HEK293 (cell line): ENCODE data around the gene PLEKHA6.

Source experiments
- CTCF ChIA-PET: fragments of 350-600 bp; formaldehyde crosslinking; extraction: SDS; loops from one replicate; lab custom pipeline; 2021; ENCODE audit warnings: antibody characterized with exemption; lab: Yijun Ruan, JAX
- POLR2A ChIA-PET: fragments of 300-600 bp; formaldehyde crosslinking; extraction: SDS; loops from one replicate; lab custom pipeline; 2020; ENCODE audit warnings: antibody characterized with exemption, inconsistent platforms; lab: Yijun Ruan, JAX
- H3K27ac ChIP-seq: fragments of 200-500 bp; sonication (Bioruptor generic); 2 replicates; pipeline ENCODE4 v1.5.1; 2014; ENCODE audit warnings: low read depth, low read length, control low read depth, inconsistent platforms; ENCODE audit errors: extremely low read depth
- H3K36me3 ChIP-seq, 2 experiments: fragments of 200-500 bp in 1 of 2; sonication (Bioruptor generic) in 1 of 2; 1 replicate in 1 of 2; 2 replicates in 1 of 2; pipeline ENCODE4 v1.5.1; 2014 to 2017; ENCODE audit warnings: inconsistent platforms in 2 of 2, low read length in 2 of 2; ENCODE audit not compliant: control insufficient read depth in 2 of 2, insufficient read depth in 1 of 2
- H3K4me1 ChIP-seq: fragments of 200-500 bp; sonication (Bioruptor generic); 2 replicates; pipeline ENCODE4 v1.5.1; 2014; ENCODE audit warnings: mild to moderate bottlenecking, low read length, inconsistent platforms; ENCODE audit not compliant: control insufficient read depth, insufficient read depth
- H3K4me3 ChIP-seq: 2 replicates; pipeline ENCODE4 v1.5.1; 2011; ENCODE audit warnings: low read depth, mild to moderate bottlenecking, control low read depth, low read length, moderate library complexity
- H3K9me3 ChIP-seq: fragments of 200-500 bp; sonication (Bioruptor generic); 2 replicates; pipeline ENCODE4 v1.5.1; 2014; ENCODE audit warnings: low read depth, low read length, inconsistent platforms; ENCODE audit not compliant: control insufficient read depth, insufficient read depth
- EGR2 ChIP-seq: fragments of 450-650 bp; formaldehyde crosslinking; IDR thresholded peaks from 2 replicates; pipeline ENCODE4 v1.5.1; 2016; ENCODE audit warnings: low read depth, missing biosample characterization, missing genetic modification characterization
- HIC1 ChIP-seq: fragments of 450-650 bp; formaldehyde crosslinking; IDR thresholded peaks from 2 replicates; pipeline ENCODE4 v1.5.1; 2016; ENCODE audit warnings: missing biosample characterization, missing genetic modification characterization
- KLF8 ChIP-seq: fragments of 450-650 bp; formaldehyde crosslinking; IDR thresholded peaks from 2 replicates; pipeline ENCODE4 v1.5.1; 2016; ENCODE audit warnings: missing biosample characterization, missing genetic modification characterization
- OSR2 ChIP-seq: fragments of 450-650 bp; formaldehyde crosslinking; IDR thresholded peaks from 2 replicates; pipeline ENCODE4 v1.5.1; 2016; ENCODE audit warnings: missing biosample characterization, missing genetic modification characterization
- REPIN1 ChIP-seq: fragments of 450-650 bp; formaldehyde crosslinking; IDR thresholded peaks from 2 replicates; pipeline ENCODE4 v1.5.1; 2017; ENCODE audit warnings: missing biosample characterization, missing genetic modification characterization, low read depth
- ZFP69B ChIP-seq: fragments of 450-650 bp; formaldehyde crosslinking; IDR thresholded peaks from 2 replicates; pipeline ENCODE4 v1.5.1; 2016; ENCODE audit warnings: missing biosample characterization, missing genetic modification characterization
- ZNF112 ChIP-seq: fragments of 450-650 bp; formaldehyde crosslinking; IDR thresholded peaks from 2 replicates; pipeline ENCODE4 v1.5.0; 2017; ENCODE audit warnings: missing biosample characterization, missing genetic modification characterization
- ZNF223 ChIP-seq: fragments of 450-650 bp; formaldehyde crosslinking; IDR thresholded peaks from 2 replicates; pipeline ENCODE4 v1.5.1; 2016; ENCODE audit warnings: missing biosample characterization, missing genetic modification characterization
- ZNF426 ChIP-seq: fragments of 450-650 bp; formaldehyde crosslinking; IDR thresholded peaks from 2 replicates; pipeline ENCODE4 v1.5.1; 2017; ENCODE audit warnings: missing biosample characterization, missing genetic modification characterization, mild to moderate bottlenecking, inconsistent platforms, moderate library complexity
- ZNF621 ChIP-seq: fragments of 450-650 bp; formaldehyde crosslinking; IDR thresholded peaks from 2 replicates; pipeline ENCODE4 v1.5.1; 2017; ENCODE audit warnings: missing biosample characterization, missing genetic modification characterization
- ZNF792 ChIP-seq: fragments of 450-650 bp; formaldehyde crosslinking; IDR thresholded peaks from 2 replicates; pipeline ENCODE4 v1.5.1; 2016; ENCODE audit warnings: missing biosample characterization, missing genetic modification characterization
- ZSCAN23 ChIP-seq: fragments of 450-650 bp; formaldehyde crosslinking; IDR thresholded peaks from 2 replicates; pipeline ENCODE4 v1.5.1; 2016; ENCODE audit warnings: missing biosample characterization, missing genetic modification characterization
- TF ChIP-seq, protein P1 (sequence below): fragments of 450-650 bp; formaldehyde crosslinking; conservative IDR thresholded peaks from 2 replicates; pipeline ENCODE4 v1.5.1; 2016; ENCODE audit warnings: low read depth, missing biosample characterization, missing genetic modification characterization
- TF ChIP-seq, protein P2 (sequence below): fragments of 450-650 bp; formaldehyde crosslinking; IDR thresholded peaks from 2 replicates; pipeline ENCODE4 v1.5.1; 2016; ENCODE audit warnings: missing biosample characterization, missing genetic modification characterization, borderline replicate concordance

The PLEKHA6 gene

GRCh38 chr1:204232526-204232925 lies 127.2 kb downstream of the PLEKHA6 start (continued):
- TF ChIP-seq, protein P1, sequence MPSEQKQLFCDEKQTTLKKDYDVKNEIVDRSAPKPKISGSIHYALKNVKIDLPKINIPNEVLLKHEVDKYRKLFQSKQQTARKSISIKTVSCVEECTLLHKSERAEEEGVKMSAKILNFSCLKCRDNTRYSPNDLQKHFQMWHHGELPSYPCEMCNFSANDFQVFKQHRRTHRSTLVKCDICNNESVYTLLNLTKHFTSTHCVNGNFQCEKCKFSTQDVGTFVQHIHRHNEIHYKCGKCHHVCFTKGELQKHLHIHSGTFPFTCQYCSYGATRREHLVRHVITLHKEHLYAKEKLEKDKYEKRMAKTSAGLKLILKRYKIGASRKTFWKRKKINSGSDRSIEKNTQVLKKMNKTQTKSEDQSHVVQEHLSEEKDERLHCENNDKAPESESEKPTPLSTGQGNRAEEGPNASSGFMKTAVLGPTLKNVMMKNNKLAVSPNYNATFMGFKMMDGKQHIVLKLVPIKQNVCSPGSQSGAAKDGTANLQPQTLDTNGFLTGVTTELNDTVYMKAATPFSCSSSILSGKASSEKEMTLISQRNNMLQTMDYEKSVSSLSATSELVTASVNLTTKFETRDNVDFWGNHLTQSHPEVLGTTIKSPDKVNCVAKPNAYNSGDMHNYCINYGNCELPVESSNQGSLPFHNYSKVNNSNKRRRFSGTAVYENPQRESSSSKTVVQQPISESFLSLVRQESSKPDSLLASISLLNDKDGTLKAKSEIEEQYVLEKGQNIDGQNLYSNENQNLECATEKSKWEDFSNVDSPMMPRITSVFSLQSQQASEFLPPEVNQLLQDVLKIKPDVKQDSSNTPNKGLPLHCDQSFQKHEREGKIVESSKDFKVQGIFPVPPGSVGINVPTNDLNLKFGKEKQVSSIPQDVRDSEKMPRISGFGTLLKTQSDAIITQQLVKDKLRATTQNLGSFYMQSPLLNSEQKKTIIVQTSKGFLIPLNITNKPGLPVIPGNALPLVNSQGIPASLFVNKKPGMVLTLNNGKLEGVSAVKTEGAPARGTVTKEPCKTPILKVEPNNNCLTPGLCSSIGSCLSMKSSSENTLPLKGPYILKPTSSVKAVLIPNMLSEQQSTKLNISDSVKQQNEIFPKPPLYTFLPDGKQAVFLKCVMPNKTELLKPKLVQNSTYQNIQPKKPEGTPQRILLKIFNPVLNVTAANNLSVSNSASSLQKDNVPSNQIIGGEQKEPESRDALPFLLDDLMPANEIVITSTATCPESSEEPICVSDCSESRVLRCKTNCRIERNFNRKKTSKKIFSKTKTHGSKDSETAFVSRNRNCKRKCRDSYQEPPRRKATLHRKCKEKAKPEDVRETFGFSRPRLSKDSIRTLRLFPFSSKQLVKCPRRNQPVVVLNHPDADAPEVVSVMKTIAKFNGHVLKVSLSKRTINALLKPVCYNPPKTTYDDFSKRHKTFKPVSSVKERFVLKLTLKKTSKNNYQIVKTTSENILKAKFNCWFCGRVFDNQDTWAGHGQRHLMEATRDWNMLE (tag by site-specific recombination), result no peak
- no peak for TF ChIP-seq EGR2

DNA sequence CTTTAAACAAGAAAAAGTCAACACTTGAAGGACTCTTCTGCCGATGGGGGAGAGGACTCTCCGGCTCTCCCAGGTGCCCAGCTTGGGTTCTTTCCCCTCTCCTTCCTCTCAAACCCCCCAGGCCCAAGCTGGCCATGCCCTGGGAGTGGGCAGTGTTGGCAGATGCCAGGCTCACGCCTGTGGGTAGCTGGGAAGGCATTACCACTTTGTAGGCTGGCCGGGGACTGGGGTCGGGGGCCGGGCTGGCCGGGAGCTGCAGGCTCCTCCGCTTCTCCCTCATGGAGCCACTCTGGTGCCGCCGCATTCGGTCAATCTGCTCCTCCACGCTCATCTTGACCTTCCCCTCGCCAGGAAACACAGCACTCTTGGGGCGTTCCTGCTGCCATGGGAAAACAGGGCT lies 129.5 kb downstream of the PLEKHA6 start:
- Histone ChIP-seq H3K36me3 (peaks cover 0 to 6% of the 10 kb centered on the region in 2 experiments; a peak in 2 of 3 replicates), H3K4me3 (no peak overlapping the region), H3K4me1 (no peaks in the 10 kb centered on the region), H3K27ac (no peak overlapping the region), H3K9me3 (no peaks in the 10 kb centered on the region)
- TF ChIP-seq HIC1 (tag by site-specific recombination) (no peak), OSR2 (tag by site-specific recombination) (no peak), ZNF621 (tag by site-specific recombination) (no peak), ZSCAN23 (no peak), REPIN1 (no peak), ZNF426 (tag by site-specific recombination) (no peak), ZNF223 (tag by site-specific recombination) (no peak), KLF8 (tag by site-specific recombination) (no peak), ZNF112 (tag by site-specific recombination) (no peak), ZFP69B (tag by site-specific recombination) (no peak), ZNF792 (no peak)
- TF ChIP-seq, protein P2, sequence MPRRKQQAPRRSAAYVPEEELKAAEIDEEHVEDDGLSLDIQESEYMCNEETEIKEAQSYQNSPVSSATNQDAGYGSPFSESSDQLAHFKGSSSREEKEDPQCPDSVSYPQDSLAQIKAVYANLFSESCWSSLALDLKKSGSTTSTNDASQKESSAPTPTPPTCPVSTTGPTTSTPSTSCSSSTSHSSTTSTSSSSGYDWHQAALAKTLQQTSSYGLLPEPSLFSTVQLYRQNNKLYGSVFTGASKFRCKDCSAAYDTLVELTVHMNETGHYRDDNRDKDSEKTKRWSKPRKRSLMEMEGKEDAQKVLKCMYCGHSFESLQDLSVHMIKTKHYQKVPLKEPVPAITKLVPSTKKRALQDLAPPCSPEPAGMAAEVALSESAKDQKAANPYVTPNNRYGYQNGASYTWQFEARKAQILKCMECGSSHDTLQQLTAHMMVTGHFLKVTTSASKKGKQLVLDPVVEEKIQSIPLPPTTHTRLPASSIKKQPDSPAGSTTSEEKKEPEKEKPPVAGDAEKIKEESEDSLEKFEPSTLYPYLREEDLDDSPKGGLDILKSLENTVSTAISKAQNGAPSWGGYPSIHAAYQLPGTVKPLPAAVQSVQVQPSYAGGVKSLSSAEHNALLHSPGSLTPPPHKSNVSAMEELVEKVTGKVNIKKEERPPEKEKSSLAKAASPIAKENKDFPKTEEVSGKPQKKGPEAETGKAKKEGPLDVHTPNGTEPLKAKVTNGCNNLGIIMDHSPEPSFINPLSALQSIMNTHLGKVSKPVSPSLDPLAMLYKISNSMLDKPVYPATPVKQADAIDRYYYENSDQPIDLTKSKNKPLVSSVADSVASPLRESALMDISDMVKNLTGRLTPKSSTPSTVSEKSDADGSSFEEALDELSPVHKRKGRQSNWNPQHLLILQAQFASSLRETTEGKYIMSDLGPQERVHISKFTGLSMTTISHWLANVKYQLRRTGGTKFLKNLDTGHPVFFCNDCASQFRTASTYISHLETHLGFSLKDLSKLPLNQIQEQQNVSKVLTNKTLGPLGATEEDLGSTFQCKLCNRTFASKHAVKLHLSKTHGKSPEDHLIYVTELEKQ, result no peak
- CTCF ChIA-PET, result interaction anchor here (0.6 to 4.1 kb wide), 5 partner anchors 24 to 168 kb away, joined by 3 to 19 read pairs (median 4); no protein-coding TSS in a partner anchor
- POLR2A ChIA-PET, result no interaction called here
